Measurements from ENCODE around the gene C3orf20. TPM values are rescaled to one million over a fixed set of nuclear protein-coding genes. Genes with fewer than 3 reads are reported as not detected.

The C3orf20 gene
- not detected for total RNA-seq (2021; ENCODE audit: unreplicated experiment)
- 0.08 TPM for polyA plus RNA-seq (2012; ENCODE audit: insufficient read length)
- percentile 37 among the genes with signal in this experiment for Bru-seq, nascent RNA
- percentile 46 among the genes with signal in this experiment for BruChase-seq, experiment 1, labeled RNA remaining after a 2-hour chase
- BruChase-seq, experiment 2, labeled RNA remaining after a 6-hour chase, result percentile 42 among the genes with signal in this experiment
- long read RNA-seq, result 0 reads

DNA sequence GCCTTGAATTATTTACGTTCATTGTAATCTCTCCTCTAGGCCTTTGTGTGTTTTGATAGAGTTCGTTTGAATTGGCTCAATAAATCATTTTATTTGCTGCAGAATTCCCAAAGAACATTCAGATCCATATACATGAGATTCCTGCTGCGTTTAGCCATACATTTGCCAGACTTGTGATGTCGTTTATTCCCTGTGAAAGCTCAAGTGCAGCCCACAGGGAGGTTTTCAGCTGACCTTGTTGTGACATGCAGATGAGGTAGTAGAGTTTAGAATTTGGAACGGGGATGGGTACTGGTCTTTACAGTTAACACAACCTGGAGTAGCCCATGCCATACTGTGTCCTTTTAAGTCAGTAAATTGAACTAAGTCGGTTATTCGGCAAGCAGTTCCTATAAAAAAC lies at the start of gene C3orf20:
Gene C3orf20 (plus strand): TSS at position 301 of the 400 bp plus-strand sequence. CDS start 7,573 bp downstream, outside the sequence.
- peaks cover 12% of the 10 kb centered on the region for H3K36me3 ChIP-seq (ENCODE audit: control insufficient read depth, insufficient read depth, low read length)
- POLR2A ChIA-PET, result no interaction called here
- intact Hi-C loops (cut with micrococcal nuclease; ENCODE audit: unreplicated experiment), result no loop called here
- no peak for DNase-seq (ENCODE audit: low read depth, low spot score)
- no peak for TF ChIP-seq POLR2AphosphoS5 (IDR thresholded peaks at IDR 0.05; ENCODE audit: low read depth, low read length)
- no peaks in the 10 kb centered on the region for H3K9me3 ChIP-seq (ENCODE audit: control insufficient read depth, insufficient read depth, low read depth, low read length)
- no peaks in the 10 kb centered on the region for H3K27me3 ChIP-seq (ENCODE audit: control insufficient read depth, insufficient read depth, low read length)
- in situ Hi-C loops (cut with HindIII; ENCODE audit: low pct_unique_long_range_greater_than_20kb, low sequenced_read_pairs), result no loop called here
- H3K27ac ChIP-seq (ENCODE audit: low read length), result no peak within 1 kb of the TSS
- H3K4me1 ChIP-seq (ENCODE audit: control insufficient read depth, insufficient read depth, low read length), result no peaks in the 10 kb centered on the region
- no peak for ATAC-seq
- no peak within 1 kb of the TSS for H3K4me3 ChIP-seq (ENCODE audit: low read depth in 2 of 2, low read length in 2 of 2)
- CTCF ChIA-PET, result no interaction called here
- BruUV-seq (replicated peaks), result no TSS peak

DNA sequence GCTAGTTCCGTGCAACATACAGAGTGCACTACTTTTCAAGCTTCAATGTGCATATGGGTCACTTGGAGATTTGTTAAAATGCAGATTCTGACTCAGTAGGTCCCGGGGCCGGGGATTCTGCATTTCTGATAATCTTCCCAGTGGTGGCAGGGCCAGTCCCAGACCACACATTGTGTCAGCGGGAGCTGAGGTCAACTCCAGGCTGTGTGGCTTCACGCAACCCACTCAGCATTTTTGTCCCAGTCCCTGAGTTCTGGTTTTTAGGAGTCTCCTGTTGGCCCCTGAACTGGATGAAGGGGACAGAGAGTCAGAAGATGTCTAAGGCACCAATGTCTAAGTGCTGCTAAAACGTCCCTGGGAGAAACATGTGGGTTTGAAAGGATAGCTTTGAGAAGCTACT lies 49.5 kb upstream of the C3orf20 start:
- ChIA-PET CTCF (no interaction called here), POLR2A (no interaction called here)
- BruUV-seq (replicated peaks), result no TSS peak
- in situ Hi-C loops (cut with HindIII; ENCODE audit: low pct_unique_long_range_greater_than_20kb, low sequenced_read_pairs) (no loop called here), intact Hi-C loops (cut with micrococcal nuclease; ENCODE audit: unreplicated experiment) (no loop called here)
- TF ChIP-seq, protein P1, sequence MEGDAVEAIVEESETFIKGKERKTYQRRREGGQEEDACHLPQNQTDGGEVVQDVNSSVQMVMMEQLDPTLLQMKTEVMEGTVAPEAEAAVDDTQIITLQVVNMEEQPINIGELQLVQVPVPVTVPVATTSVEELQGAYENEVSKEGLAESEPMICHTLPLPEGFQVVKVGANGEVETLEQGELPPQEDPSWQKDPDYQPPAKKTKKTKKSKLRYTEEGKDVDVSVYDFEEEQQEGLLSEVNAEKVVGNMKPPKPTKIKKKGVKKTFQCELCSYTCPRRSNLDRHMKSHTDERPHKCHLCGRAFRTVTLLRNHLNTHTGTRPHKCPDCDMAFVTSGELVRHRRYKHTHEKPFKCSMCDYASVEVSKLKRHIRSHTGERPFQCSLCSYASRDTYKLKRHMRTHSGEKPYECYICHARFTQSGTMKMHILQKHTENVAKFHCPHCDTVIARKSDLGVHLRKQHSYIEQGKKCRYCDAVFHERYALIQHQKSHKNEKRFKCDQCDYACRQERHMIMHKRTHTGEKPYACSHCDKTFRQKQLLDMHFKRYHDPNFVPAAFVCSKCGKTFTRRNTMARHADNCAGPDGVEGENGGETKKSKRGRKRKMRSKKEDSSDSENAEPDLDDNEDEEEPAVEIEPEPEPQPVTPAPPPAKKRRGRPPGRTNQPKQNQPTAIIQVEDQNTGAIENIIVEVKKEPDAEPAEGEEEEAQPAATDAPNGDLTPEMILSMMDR (IDR thresholded peaks at IDR 0.05), result no peak
- TF ChIP-seq TCF7L2 (IDR thresholded peaks at IDR 0.05; ENCODE audit: low read depth, low read length), result no peak
- no peak for TF ChIP-seq SIN3A (IDR thresholded peaks at IDR 0.05; ENCODE audit: borderline replicate concordance, insufficient read depth, low read depth, low read length)
- TF ChIP-seq POLR2AphosphoS5 (IDR thresholded peaks at IDR 0.05; ENCODE audit: low read depth, low read length), result no peak
- TF ChIP-seq, protein P2, sequence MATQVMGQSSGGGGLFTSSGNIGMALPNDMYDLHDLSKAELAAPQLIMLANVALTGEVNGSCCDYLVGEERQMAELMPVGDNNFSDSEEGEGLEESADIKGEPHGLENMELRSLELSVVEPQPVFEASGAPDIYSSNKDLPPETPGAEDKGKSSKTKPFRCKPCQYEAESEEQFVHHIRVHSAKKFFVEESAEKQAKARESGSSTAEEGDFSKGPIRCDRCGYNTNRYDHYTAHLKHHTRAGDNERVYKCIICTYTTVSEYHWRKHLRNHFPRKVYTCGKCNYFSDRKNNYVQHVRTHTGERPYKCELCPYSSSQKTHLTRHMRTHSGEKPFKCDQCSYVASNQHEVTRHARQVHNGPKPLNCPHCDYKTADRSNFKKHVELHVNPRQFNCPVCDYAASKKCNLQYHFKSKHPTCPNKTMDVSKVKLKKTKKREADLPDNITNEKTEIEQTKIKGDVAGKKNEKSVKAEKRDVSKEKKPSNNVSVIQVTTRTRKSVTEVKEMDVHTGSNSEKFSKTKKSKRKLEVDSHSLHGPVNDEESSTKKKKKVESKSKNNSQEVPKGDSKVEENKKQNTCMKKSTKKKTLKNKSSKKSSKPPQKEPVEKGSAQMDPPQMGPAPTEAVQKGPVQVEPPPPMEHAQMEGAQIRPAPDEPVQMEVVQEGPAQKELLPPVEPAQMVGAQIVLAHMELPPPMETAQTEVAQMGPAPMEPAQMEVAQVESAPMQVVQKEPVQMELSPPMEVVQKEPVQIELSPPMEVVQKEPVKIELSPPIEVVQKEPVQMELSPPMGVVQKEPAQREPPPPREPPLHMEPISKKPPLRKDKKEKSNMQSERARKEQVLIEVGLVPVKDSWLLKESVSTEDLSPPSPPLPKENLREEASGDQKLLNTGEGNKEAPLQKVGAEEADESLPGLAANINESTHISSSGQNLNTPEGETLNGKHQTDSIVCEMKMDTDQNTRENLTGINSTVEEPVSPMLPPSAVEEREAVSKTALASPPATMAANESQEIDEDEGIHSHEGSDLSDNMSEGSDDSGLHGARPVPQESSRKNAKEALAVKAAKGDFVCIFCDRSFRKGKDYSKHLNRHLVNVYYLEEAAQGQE (IDR thresholded peaks at IDR 0.05; ENCODE audit: insufficient read depth in 1 of 2, low read depth in 2 of 2, low read length in 1 of 2), result no peak
- no peaks in the 10 kb centered on the region for H3K9me3 ChIP-seq (ENCODE audit: control insufficient read depth, insufficient read depth, low read depth, low read length)
- no peak overlapping the region for H3K4me3 ChIP-seq (ENCODE audit: low read depth in 2 of 2, low read length in 2 of 2)
- no peak overlapping the region for H3K27ac ChIP-seq (ENCODE audit: low read length)
- H3K4me1 ChIP-seq (ENCODE audit: control insufficient read depth, insufficient read depth, low read length), result no peaks in the 10 kb centered on the region
- DNase-seq (ENCODE audit: low read depth, low spot score) (no peak), ATAC-seq (no peak)
- no peaks in the 10 kb centered on the region; the same call in 1 of the 2 replicates for H3K36me3 ChIP-seq (ENCODE audit: control insufficient read depth, insufficient read depth, low read length)
- no peaks in the 10 kb centered on the region for H3K27me3 ChIP-seq (ENCODE audit: control insufficient read depth, insufficient read depth, low read length)

DNA sequence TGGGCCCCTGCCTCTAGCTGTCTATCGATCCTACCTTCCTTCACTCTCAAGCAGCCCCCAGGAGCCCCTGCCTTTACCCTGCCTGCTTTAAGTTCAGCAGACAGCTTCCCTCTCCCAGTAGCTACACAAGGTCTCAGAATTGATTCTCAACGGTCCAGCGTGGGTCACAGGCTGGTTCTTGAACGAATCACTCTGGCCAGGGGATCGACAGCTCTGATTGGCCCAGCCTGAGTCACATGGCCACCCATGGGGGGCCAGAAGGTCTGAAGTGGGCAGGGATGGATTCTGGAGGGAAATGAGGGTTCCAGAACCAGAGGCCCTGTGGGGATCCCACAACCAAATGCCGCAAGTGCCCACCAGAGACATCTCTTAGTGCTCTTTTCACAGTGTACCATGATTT lies 47.1 kb upstream of the C3orf20 start:
- no peaks in the 10 kb centered on the region for H3K27me3 ChIP-seq (ENCODE audit: control insufficient read depth, insufficient read depth, low read length)
- in situ Hi-C loops (cut with HindIII; ENCODE audit: low pct_unique_long_range_greater_than_20kb, low sequenced_read_pairs), result no loop called here
- no peaks in the 10 kb centered on the region for H3K9me3 ChIP-seq (ENCODE audit: control insufficient read depth, insufficient read depth, low read depth, low read length)
- intact Hi-C loops (cut with micrococcal nuclease; ENCODE audit: unreplicated experiment), result no loop called here
- no TSS peak for BruUV-seq (replicated peaks)
- no peak overlapping the region for H3K27ac ChIP-seq (ENCODE audit: low read length)
- DNase-seq (ENCODE audit: low read depth, low spot score), result no peak
- TF ChIP-seq, protein P1 (IDR thresholded peaks at IDR 0.05), result no peak
- TF ChIP-seq TCF7L2 (IDR thresholded peaks at IDR 0.05; ENCODE audit: low read depth, low read length) (no peak), POLR2AphosphoS5 (IDR thresholded peaks at IDR 0.05; ENCODE audit: low read depth, low read length) (no peak), SIN3A (IDR thresholded peaks at IDR 0.05; ENCODE audit: borderline replicate concordance, insufficient read depth, low read depth, low read length) (no peak)
- TF ChIP-seq, protein P2 (IDR thresholded peaks at IDR 0.05; ENCODE audit: insufficient read depth in 1 of 2, low read depth in 2 of 2, low read length in 1 of 2), result no peak
- no peaks in the 10 kb centered on the region; the same call in 1 of the 2 replicates for H3K36me3 ChIP-seq (ENCODE audit: control insufficient read depth, insufficient read depth, low read length)
- H3K4me3 ChIP-seq (ENCODE audit: low read depth in 2 of 2, low read length in 2 of 2), result no peak overlapping the region
- ChIA-PET CTCF (no interaction called here), POLR2A (no interaction called here)
- ATAC-seq, result no peak
- no peaks in the 10 kb centered on the region for H3K4me1 ChIP-seq (ENCODE audit: control insufficient read depth, insufficient read depth, low read length)
